Omental fat pad (tissue), 4 donors: ENCODE results near the gene GSC. TPM values are rescaled to one million over a fixed set of nuclear protein-coding genes. Genes with fewer than 3 reads are reported as not detected.
"Not testable (repeated sequence)": the region's sequence is repeated elsewhere in the genome, so short reads cannot be mapped to it uniquely, and the experiment has no call there.

Experiments
- ATAC-seq: fragments of 150-250 bp; one replicate; pipeline ENCODE4 v1.9.1; 2016; ENCODE audit warnings: mild to moderate bottlenecking, moderate library complexity; ENCODE audit not compliant: low FRiP score
- DNase-seq: peaks from one replicate; pipeline ENCODE4 v3.0.0-alpha.2; 2019; ENCODE audit warnings: low spot score
- CTCF ChIP-seq, 3 donors: fragments of 450-650 bp; IDR thresholded peaks; one replicate each; pipeline ENCODE4 v1.5.1; 2016 to 2017; ENCODE audit warnings: antibody characterized with exemption in 3 of 3, mild to moderate bottlenecking in 3 of 3, moderate library complexity in 2 of 3
- total RNA-seq, 4 donors: library from RNA; depleted of rRNA; stranded (reverse); fragments of >200 nt; gene quantifications; one replicate each; pipeline ENCODE4 v1.1.0, GENCODE V29; 2016

The GSC gene
- total RNA-seq, 4 donors from 2014 or later = 0.72 to 7.1 (median 3.1) TPM

- ATAC-seq (no peak), DNase-seq (no peak)
Observed at GRCh38 chr14:94752591-94753436, 17.1 kb downstream of the GSC start.

GRCh38 chr14:94751956-94752355 lies 18.0 kb downstream of the GSC start:
- DNase-seq (no peak), ATAC-seq (no peak)
- no peak for TF ChIP-seq CTCF (IDR thresholded peaks at IDR 0.05)

More at GRCh38 chr14:94752591-94753436, 17.1 kb downstream of the GSC start:
- no peak for TF ChIP-seq CTCF (IDR thresholded peaks at IDR 0.05)

GRCh38 chr14:94751321-94751720 lies 18.6 kb downstream of the GSC start:
- DNase-seq (no peak), ATAC-seq (no peak)
- no peak for TF ChIP-seq CTCF (IDR thresholded peaks at IDR 0.05)

- TF ChIP-seq CTCF (IDR thresholded peaks at IDR 0.05) = no peak
- no peak for ATAC-seq
- no peak for DNase-seq
Observed at GRCh38 chr14:94750371-94750770, 19.5 kb downstream of the GSC start.

- TF ChIP-seq CTCF (IDR thresholded peaks at IDR 0.05) = no peak
- ATAC-seq (no peak), DNase-seq (no peak)
Observed at GRCh38 chr14:94748667-94749347, 21.1 kb downstream of the GSC start.

GRCh38 chr14:94747739-94748138 lies 22.2 kb downstream of the GSC start:
- no peak for TF ChIP-seq CTCF (IDR thresholded peaks at IDR 0.05)
- DNase-seq = no peak
- no peak for ATAC-seq

- ATAC-seq, DNase-seq: not testable (repeated sequence)
Observed at GRCh38 chr14:94747153-94747552, 22.8 kb downstream of the GSC start.
